Adrenal gland (tissue), 12 donors: ENCODE data around the gene MIPOL1. TPM values are rescaled to one million over a fixed set of nuclear protein-coding genes. Genes with fewer than 3 reads are reported as not detected.

Experiments used
- DNase-seq, 7 donors: peaks; one replicate each; pipeline ENCODE4 v3.0.0-alpha.2; 2019 to 2020
- H3K27ac ChIP-seq, 5 donors: fragments of 200-600 bp; sonication (generic) in 4 of 5; 1 replicate in 3 of 5; 2 replicates in 2 of 5; pipeline versions ENCODE4 v1.5.1 to v1.8.0; 2016 to 2020; ENCODE audit warnings: mild to moderate bottlenecking in 1 of 5
- H3K27me3 ChIP-seq: fragments of 200-600 bp; 2 replicates; pipeline ENCODE4 v1.8.0; 2021
- H3K36me3 ChIP-seq, 2 donors: fragments of 200-600 bp; replicated peaks in 1 of 2; 1 replicate in 1 of 2; 2 replicates in 1 of 2; pipeline versions ENCODE4 v1.5.1 to v1.8.0; 2018 to 2022
- H3K4me1 ChIP-seq, 2 donors: fragments of 200-600 bp; replicated peaks in 1 of 2; 1 replicate in 1 of 2; 2 replicates in 1 of 2; pipeline versions ENCODE4 v1.5.1 to v1.8.0; 2018 to 2021
- H3K4me3 ChIP-seq, 4 donors: fragments of 200-600 bp; sonication (generic) in 3 of 4; one replicate each; pipeline ENCODE4 v1.5.1; 2016 to 2018
- H3K9me3 ChIP-seq, 3 donors: fragments of 200-600 bp; sonication (generic) in 1 of 3; replicated peaks in 1 of 3; 1 replicate in 2 of 3; 2 replicates in 1 of 3; pipeline versions ENCODE4 v1.5.1 to v1.8.0; 2016 to 2021
- POLR2A ChIP-seq, 2 donors: fragments of 450-650 bp; IDR thresholded peaks; one replicate each; pipeline ENCODE4 v1.6.1; 2017; ENCODE audit warnings: antibody characterized with exemption in 2 of 2, mild to moderate bottlenecking in 2 of 2, moderate library complexity in 1 of 2
- WGBS, 4 donors: extraction: QIAGEN DNeasy Blood & Tissue Kit in 2 of 4; methylation state at CpG; one replicate each; pipeline versions ENCODE4 v1.1.5 to v1.1.7; 2013 to 2017; 5-methylcytosine and 5-hydroxymethylcytosine counted together
- intact Hi-C, 2 donors: fragments of 100-400 bp; cut with DNase I; formaldehyde crosslinking; loops; one replicate each; pipeline versions ENCODE4 v1.14.1 to v1.15.0; 2022 to 2023
- polyA plus RNA-seq, 3 donors: library from polyadenylated mRNA; stranded (reverse); fragments of 200-250 nt in 2 of 3; fragments of 350-450 nt in 1 of 3; fragmentation: Illumina TruSeq in 1 of 3; extraction: RNeasy Lipid Tissue Mini Kit (QIAGEN cat#74804) in 1 of 3; gene quantifications; one replicate each; pipeline ENCODE4 v1.2.3, GENCODE V29; 2013 to 2014
- total RNA-seq, 9 donors: library from RNA; depleted of rRNA in 4 of 9; stranded (reverse); fragments of >200 nt in 4 of 9; fragments of 120-200 nt in 1 of 9; fragmentation: NEBNext Ultra II Directional in 1 of 9; extraction: Animal tissue kit (Norgen Biotek cat#: 25700) in 1 of 9; gene quantifications; one replicate each; pipeline versions ENCODE4 v1.1.0 to v1.2.4, GENCODE V29; 2013 to 2023
- TF ChIP-seq, protein P1 (sequence below), 6 experiments: fragments of 450-650 bp in 4 of 6; fragments of 200-600 bp in 2 of 6; sonication (generic) in 1 of 6; IDR thresholded peaks; 1 replicate in 5 of 6; 2 replicates in 1 of 6; pipeline versions ENCODE4 v1.5.1 to v1.8.0; 2016 to 2021; ENCODE audit warnings: antibody characterized with exemption in 6 of 6, mild to moderate bottlenecking in 2 of 6, moderate library complexity in 1 of 6
- donor health status: healthy with polysubstance abuse.
- donor health status: Bipolar disorder and iron deficiency.
- donor health status: DM: yes; HTN: yes; CAD: no.
- donor health status: DM: no; HTN: no; CAD: no.
- donor health status: DM: no; HTN: no; CAD: no.
- donor health status: DM: yes; HTN: yes; CAD: no.

Gene MIPOL1
- total and polyA plus RNA-seq, 12 donors: 2.6 to 19.1 (median 7.8) TPM

- H3K27me3 ChIP-seq: no peaks in the 10 kb centered on the region
- H3K27ac ChIP-seq: no peak overlapping the region
- TF ChIP-seq, protein P1, sequence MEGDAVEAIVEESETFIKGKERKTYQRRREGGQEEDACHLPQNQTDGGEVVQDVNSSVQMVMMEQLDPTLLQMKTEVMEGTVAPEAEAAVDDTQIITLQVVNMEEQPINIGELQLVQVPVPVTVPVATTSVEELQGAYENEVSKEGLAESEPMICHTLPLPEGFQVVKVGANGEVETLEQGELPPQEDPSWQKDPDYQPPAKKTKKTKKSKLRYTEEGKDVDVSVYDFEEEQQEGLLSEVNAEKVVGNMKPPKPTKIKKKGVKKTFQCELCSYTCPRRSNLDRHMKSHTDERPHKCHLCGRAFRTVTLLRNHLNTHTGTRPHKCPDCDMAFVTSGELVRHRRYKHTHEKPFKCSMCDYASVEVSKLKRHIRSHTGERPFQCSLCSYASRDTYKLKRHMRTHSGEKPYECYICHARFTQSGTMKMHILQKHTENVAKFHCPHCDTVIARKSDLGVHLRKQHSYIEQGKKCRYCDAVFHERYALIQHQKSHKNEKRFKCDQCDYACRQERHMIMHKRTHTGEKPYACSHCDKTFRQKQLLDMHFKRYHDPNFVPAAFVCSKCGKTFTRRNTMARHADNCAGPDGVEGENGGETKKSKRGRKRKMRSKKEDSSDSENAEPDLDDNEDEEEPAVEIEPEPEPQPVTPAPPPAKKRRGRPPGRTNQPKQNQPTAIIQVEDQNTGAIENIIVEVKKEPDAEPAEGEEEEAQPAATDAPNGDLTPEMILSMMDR (IDR thresholded peaks at IDR 0.05): no peak
- no peak for TF ChIP-seq POLR2A (IDR thresholded peaks at IDR 0.05)
- no peak overlapping the region for H3K4me3 ChIP-seq
- no peaks in the 10 kb centered on the region for H3K9me3 ChIP-seq
- H3K36me3 ChIP-seq: no peaks in the 10 kb centered on the region
- intact Hi-C loops: no loop called here
- peaks cover 0 to 6% of the 10 kb centered on the region in 2 donors for H3K4me1 ChIP-seq
- 86 to 95% (median 93%) methylated on average over 1 of the region's 1 CpG for WGBS, 4 donors
- no peak for DNase-seq
These were observed 54.7 kb downstream of the MIPOL1 start for GRCh38 chr14:37252434-37252833.

GRCh38 chr14:37253905-37254304 is 56.2 kb downstream of the MIPOL1 start:
- Histone ChIP-seq H3K27ac (no peak overlapping the region), H3K4me1 (peaks cover 0 to 6% of the 10 kb centered on the region in 2 donors), H3K9me3 (no peaks in the 10 kb centered on the region), H3K4me3 (no peak overlapping the region), H3K36me3 (no peaks in the 10 kb centered on the region), H3K27me3 (no peaks in the 10 kb centered on the region)
- 64 to 70% (median 69%) methylated on average over 1 of the region's 1 CpG for WGBS, 4 donors
- intact Hi-C loops: no loop called here
- no peak for TF ChIP-seq POLR2A (IDR thresholded peaks at IDR 0.05)
- TF ChIP-seq, protein P1 (IDR thresholded peaks at IDR 0.05): no peak
- peak in 4 of 7 donors; percentile 13 to 37 (median 26) for DNase-seq

- DNase-seq: no peak
- peaks cover 0 to 6% of the 10 kb centered on the region in 2 donors for H3K4me1 ChIP-seq
- intact Hi-C loops: no loop called here
- no peaks in the 10 kb centered on the region for H3K36me3 ChIP-seq
- H3K4me3 ChIP-seq: no peak overlapping the region
- H3K27me3 ChIP-seq: no peaks in the 10 kb centered on the region
- no peak overlapping the region for H3K27ac ChIP-seq
- H3K9me3 ChIP-seq: no peaks in the 10 kb centered on the region
- 83 to 86% (median 86%) methylated on average over 3 of the region's 3 CpGs for WGBS, 4 donors
- TF ChIP-seq, protein P1 (IDR thresholded peaks at IDR 0.05): no peak
- no peak for TF ChIP-seq POLR2A (IDR thresholded peaks at IDR 0.05)
These were observed 56.7 kb downstream of the MIPOL1 start for GRCh38 chr14:37254411-37254947.

DNA sequence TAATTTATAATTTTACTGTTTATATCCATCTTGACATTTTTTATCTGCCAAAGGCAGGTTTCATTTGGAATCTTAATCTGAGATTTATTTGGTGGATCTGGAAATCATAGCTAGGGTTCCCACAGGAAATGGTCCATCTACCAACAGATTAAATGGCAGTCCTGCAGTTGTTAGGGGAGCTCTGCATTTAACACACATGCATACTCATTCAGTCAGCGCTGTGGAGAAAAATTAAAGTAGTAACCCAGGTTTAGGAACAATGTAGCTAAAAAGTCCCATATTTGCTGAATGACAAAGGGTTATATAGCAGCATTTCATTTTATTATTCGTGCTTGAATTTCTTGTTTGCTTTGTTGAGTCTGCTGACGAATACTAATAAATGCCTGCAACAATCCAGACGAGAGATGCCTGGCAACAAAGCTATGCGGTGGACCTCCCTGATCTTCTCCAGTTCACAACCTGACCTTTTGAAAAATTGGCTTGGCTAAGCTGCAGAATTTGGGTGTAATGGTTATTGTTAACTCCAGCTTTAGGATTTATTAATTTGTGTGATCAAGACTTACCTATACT is 59.8 kb downstream of the MIPOL1 start:
- no peak for DNase-seq
- TF ChIP-seq, protein P1 (IDR thresholded peaks at IDR 0.05): no peak
- TF ChIP-seq POLR2A (IDR thresholded peaks at IDR 0.05): no peak
- no peak overlapping the region for H3K27ac ChIP-seq
- no peaks in the 10 kb centered on the region for H3K36me3 ChIP-seq
- H3K4me1 ChIP-seq: peaks cover 0 to 1% of the 10 kb centered on the region in 2 donors
- no peak overlapping the region for H3K4me3 ChIP-seq
- no peaks in the 10 kb centered on the region for H3K9me3 ChIP-seq
- H3K27me3 ChIP-seq: no peaks in the 10 kb centered on the region
- 81 to 92% (median 88%) methylated on average over 5 of the region's 5 CpGs for WGBS, 4 donors
- intact Hi-C loops: no loop called here
